Stimulated activated CD4-positive, alpha-beta T cell treated with anti-CD3 and anti-CD28 coated beads, Interleukin-1b, Interleukin-23, amount 100 ng/mL, for 4 hours (primary cell): ENCODE results near the gene CSTF1.

Source experiments
- DNase-seq, 2 donors: peaks; one replicate each; pipeline ENCODE4 v3.0.0-alpha.2; 2020; ENCODE audit warnings: low read depth in 2 of 2

CSTF1 gene

DNA sequence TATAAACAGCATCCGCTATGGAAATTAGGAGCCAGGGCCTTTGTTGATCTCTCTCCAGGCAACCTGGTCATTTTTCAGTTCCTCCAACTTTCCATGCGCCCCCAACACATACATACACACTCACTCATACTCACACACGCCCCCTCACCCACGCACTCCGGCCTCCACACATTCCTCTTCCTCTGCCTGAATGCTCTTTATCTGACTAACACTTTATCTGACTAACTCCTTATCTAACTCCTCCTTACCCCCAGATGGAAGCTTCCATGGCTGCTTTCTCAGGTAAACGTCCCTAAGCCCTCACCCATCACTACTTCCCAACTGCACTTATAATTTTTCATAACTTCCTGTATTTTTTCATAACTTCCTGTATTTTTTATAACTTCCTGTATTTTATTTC lies 37.1 kb downstream of the CSTF1 start:
- peak; percentile 39 to 51 for DNase-seq

DNA sequence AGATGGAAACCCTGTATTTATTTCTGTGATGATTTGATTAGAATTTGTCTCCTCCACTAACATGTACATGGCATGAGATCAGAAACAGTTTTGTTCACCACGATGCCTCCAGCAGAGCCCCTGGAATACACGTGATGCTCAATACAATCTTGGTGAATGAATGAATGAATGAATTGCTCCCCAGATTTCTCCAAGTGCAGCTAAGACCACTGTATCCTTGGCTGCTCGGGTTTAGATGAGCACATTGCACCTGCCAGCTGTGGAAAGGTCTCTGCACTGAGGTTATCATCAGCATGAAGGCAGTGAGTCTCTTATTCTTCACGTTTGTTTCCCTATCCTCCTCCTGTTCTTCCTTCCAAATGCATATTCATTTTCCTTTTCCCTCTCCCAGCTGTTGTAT lies 37.5 kb downstream of the CSTF1 start:
- no peak for DNase-seq

DNA sequence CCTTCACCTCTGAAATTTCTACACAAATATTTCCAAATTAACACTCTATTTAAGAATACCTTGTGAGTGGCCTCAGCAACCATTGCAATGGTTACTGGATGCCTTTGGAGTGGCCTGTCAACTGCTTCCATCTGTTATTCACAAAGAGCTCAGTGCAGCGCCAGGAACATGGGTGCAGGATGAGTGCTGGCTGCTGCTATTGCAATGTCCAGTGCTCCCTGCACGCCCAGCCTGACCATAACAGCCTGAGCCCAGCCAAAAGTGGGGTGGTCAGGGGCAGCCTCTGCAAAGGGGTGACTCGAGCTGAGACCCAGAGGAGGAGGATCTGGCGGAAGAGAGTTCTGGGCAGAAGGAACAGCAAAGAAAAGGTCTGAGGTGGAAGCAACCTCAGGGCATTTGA lies 38.0 kb downstream of the CSTF1 start:
- no peak for DNase-seq

DNA sequence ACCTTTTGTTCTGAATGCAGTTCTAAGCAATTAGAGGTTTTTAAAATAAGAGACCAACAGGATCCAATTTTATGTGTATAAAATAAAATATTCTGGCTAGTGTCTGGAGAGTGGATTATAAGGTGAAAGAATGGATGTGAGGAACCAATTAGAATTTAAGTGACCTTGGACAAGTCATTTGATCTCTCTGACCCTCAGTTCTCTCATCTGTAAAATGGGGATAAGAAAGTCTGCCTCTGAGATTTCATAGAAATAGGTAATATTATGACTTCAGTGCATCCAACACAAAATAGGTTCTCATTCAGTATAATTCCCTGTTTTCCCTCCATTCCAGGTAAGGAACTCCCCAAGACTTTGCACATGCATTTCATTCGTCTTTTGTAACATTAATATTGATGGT lies 38.5 kb downstream of the CSTF1 start:
- DNase-seq, result no peak

DNA sequence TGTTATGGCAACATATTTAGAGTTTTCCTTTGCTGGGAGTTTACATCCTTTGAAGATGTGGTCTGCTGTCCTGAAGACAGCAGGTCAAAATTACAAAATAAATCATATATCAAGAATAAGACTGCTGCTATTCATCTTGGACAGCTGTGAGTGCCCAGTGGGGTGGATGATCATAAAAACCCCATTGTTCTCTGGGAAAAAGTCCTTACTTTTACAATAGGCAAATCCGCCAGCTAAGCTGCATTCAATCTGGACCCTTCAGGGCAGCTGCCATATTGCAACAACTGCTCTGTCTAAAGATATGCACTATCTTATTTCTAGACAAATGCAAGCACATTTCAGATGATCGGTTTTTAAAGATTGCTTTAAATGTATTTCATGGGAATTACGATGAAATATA lies 39.0 kb downstream of the CSTF1 start:
- DNase-seq, result no peak

DNA sequence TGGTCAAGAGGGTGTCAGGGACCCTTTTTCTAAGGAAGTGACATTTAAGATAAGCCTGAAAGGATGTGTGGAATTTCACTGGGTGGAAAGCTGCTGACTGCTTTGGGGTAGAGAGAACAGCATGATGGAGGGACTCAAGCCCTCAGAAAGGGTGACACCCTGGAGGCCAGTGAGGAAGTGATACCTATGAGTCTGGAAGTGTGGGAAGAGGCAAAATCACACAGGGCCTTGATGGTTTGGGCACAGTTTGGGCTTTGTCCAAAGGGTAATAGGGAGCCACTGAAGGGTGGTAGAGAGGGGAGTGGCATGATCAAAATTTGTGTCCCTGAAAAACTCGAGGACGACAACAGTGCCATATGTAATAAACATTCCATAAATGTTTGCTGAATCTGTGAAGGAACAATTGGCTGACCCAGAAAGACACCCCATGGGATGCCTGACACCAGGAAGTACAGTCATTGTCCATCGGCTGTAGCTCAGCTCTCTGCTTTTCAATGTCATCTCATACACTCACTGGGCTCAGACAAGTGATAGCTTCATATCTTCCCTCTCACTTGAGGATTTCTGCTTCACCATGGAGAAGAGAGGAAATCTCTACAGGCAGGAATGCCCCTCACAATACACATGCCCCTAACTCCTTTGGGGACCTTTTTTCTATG lies 40.9 kb downstream of the CSTF1 start:
- no peak for DNase-seq

DNA sequence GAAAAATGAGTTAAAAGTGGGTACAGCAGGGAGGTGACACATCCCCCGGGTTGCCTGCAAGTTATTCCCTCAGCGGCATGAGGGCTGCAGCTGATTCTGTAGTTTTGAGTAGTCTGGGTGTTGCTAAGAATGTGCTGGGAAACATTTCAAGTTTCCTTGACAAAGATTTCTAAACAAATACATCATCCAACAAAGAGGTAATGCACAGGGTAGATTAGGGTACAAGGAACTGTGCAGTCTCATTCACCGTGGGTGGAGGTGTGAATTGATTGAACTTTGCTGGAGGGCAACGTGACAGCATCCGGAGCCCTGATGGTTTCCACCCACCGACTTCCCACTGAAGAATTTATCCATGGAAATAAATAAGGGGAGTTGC lies 41.4 kb downstream of the CSTF1 start:
- DNase-seq, result no peak

DNA sequence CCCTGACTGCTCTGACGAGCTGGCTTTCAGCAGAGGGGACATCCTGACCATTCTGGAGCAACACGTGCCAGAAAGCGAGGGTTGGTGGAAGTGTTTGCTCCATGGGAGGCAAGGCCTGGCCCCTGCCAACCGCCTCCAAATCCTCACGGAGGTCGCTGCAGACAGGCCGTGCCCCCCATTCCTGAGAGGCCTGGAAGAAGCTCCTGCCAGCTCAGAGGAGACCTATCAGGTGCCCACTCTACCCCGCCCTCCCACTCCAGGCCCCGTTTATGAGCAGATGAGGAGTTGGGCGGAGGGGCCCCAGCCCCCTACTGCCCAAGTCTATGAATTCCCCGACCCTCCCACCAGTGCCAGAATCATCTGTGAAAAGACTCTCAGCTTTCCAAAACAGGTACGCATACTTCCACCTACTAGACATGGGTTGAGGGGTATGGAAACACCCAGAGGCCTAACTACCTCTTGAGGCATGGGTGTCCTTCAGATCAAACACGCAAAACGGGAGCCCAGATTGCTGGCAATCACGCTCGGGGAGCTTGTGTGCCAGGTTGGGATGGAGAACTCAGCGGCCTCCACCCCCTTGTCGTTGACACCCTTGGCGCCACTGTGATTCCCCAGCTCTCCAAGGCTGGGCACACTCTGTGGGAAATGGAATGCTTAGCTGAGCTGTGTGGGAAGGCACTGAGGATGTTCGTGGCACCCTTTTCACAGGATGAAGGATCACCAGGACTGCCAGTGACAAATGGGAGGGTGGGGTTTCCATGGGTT lies 44.9 kb downstream of the CSTF1 start:
- DNase-seq, result no peak

DNA sequence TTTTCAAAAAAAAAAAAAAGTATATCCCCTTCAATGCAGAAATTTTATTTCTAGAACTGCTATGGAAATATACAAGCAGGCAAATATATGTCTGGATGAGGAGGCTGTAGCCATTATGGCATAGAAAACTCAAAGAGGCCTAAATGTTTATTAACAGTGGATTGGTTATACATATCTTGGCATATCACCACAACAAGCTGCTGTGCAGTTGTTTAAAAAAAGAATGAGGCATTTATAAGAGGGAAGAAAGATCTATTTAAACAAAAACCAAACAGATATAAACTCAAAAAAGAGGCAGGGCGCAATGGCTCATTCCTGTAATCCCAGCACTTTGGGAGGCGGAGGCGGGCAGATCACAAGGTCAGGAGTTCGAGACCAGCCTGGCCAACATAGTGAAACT lies 45.8 kb downstream of the CSTF1 start:
- DNase-seq, result no peak

DNA sequence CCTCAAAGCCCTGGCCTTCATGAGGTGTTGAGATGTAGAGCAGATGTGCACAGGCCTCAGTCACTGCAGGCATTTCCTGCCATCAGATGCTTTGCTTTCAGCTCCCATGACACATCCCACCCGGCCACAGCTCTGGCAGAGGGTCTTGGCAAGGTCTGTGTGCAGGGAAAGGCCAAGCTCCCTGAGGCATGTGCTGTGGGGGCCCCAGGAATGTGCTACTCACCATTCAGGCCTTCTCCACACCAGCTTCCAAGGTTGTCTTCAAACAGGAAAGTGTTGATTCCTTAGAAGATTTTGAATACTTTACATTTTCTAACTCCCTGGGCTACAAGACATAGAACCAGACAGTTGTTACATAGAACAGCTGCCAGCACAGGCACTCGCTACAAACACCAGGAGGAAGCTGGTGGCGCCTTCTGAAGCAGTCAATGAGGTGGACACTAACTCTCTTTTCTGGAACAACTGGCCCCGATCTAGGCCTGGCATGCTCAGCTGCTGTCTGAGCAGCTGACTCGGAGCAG lies 47.4 kb downstream of the CSTF1 start:
- no peak for DNase-seq

DNA sequence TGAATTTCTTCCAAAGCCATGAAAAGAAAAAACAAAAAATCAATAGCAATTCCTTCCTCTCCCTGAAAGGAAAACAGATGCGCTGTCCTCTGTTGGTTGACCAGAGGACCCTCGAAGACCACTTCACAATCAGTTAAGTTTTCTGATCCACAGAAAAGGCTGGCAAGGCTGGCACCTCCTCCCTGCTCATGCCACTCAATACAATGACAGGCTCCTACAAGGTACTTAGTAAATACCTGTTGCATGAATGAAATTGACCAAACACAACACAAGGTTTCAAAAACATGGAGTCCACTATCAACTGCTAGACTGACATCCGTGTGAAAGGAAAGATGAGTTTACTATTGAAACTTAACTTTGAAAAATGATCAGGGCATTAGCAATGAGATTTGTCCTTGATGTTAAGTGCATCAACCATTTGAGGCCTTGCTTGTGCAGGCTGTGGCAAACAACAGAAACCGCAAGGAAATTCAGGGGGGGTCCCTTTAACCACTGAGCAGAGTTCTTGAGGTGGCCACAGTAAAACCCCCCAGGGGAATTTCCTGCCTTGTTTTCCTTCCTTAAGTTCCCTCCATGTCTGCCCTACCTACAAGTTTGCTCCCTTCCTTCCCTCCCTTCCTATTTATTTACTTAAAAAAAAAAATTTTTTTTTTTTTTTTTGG lies 48.0 kb downstream of the CSTF1 start:
- DNase-seq, result peak in 1 of 2 donors; percentile 27

DNA sequence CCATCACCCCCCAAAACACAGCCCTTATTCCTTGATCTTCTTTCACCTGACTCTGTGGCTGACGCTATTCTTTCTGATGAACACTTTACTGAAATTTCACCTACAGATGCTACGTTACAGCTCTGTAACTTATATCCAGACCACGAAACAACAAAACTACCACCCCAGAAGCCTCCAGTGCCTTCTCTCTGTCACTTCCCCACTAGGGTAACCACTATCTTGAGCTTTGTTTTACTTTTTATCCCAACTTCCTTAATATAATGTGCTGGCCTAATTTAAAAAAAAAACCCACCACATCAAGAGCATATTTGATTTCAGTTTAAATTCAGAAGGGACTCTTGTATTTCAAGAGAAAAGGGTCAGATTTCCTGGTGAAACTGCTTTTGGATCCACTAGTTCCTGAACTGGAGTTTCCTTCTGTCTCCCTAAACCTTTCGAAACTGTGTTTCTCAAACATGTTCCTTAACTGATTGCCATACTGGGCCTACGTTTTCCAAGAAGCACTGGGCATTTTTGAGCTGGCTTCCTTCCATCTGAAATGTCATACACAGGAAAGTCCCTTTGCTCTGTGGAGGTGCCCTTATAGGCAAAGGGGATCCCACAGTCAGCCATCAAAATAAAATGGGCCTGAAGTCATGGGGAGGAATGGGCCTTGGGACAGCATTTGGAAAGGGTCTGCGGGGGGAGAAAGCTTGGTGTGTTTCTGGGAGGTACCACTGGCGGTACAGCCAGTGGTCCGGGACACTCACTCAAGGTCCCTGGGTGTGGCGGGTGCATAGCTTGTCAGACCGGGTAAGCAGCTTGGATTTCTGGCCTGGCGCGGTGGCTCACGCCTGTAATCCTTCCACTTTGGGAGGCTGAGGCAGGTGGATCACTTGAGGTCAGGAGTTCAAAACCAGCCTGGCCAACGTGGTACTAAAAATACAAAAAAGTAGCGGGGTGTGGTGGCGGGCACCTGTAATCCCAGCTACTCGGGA lies 50.2 kb downstream of the CSTF1 start:
- DNase-seq, result no peak

DNA sequence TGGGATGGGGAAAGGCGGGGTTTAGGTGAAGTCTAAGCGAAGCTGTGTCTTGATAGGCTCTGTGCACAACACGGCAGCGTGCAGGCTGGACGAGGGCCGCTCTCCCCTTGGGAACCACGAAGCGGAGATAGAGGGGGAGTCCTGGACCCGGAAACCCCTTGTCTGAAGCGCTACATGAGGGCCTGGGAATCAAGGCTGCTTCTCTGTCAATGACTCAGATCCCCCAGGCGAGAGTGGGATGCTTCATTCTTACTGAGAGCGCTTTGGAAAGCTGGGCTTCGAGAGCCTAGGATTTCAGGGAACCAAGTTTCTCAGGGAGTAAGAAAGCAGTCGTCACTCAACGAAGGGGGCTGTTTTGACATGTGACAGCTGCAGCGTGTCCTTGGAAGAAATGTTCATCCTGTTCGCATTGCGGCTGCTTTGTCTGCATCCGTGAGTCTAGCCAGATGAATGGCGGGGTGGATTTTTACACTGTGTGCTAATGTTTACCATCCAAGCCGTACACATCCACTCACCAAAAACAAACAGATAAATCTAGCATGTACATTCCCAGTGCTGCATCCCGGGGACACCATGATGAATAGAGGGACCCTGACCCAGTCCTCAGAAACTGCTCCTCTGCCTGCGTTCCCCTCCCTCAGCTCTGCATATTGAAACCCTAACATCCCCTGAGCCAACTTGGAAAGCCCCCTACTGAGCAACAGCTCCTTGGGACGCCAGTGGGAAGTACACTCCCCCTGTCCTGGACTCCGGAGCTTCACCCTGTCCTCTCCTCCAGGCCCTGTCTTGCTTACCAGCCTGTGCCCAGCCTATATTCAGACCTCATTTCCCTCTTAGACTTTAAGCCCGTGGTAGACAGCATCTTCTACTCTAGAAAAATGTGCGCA lies 51.5 kb downstream of the CSTF1 start:
- no peak for DNase-seq

DNA sequence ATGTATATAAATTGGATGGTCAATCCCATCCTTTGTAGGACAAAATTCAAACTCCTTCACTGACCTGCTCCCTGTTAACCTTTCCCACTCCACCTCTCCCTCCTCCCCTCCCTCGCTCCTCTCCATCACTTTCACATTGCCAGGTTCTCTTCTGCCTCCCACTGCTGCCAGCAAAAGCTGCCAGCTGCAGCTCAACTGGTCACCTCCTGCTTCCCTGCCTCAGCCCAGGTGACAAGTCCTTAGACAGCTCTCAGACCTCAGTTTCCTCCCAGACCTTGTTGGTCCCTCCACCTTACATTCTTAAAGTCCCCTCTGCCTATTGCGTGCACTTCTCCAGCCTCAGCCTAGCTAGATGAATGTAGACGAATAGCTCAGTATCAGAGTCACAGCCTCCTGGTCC lies 52.7 kb downstream of the CSTF1 start:
- no peak for DNase-seq

DNA sequence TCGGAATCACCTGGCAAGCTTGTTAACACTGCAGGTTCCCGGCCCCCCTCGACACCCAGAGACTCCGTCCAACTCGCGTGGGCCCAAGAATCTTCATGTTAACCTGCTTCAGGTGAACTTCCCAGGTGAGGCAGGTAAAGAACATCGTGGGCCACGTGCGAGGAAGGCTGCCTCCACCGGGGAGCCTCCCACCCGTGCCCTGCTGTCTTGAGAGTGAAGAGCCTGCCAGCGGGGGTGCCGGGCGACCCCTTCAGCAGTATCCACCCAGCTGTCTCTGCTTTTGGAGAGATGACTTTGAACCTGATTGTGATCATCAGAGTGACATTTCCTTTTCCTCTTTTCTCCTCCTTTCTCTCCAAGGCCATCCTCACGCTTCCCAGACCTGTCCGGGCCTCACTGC lies 53.1 kb downstream of the CSTF1 start:
- DNase-seq, result no peak

DNA sequence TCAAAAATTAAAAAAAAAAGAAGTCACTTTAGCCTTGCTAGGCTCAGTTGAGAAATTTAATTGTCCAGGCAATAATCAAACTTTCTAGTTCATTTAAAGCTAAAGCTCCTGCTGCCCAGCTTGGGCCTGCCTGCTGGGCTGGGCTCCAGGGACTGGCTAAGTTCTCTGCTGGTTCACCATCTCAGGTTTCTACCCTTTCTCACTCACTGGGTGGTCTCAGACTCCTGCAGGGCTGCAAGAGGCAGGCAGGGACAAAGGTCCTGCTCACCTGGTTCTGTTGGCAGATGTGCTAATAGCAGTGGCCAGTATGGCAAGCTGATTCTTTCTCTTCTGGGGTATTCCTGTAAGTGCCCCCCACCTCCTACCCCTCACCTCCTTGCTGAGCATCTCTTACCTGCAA lies 54.8 kb downstream of the CSTF1 start:
- no peak for DNase-seq

DNA sequence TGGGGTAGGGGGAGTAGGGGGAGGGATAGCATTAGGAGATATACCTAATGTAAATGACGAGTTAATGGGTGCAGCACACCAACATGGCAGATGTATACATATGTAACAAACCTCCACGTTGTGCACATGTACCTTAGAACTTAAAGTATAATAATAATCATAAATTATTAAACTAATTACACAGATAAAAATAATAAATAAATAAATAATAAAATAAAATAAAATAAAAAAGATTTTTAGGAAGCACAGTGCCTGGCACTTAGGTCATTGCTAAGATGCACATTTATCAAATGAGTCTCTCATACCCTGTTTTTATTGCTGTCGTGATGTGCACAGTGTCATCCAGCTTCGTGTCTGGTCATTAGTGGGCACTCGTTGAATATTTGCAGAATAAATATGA lies 57.0 kb downstream of the CSTF1 start:
- no peak for DNase-seq

DNA sequence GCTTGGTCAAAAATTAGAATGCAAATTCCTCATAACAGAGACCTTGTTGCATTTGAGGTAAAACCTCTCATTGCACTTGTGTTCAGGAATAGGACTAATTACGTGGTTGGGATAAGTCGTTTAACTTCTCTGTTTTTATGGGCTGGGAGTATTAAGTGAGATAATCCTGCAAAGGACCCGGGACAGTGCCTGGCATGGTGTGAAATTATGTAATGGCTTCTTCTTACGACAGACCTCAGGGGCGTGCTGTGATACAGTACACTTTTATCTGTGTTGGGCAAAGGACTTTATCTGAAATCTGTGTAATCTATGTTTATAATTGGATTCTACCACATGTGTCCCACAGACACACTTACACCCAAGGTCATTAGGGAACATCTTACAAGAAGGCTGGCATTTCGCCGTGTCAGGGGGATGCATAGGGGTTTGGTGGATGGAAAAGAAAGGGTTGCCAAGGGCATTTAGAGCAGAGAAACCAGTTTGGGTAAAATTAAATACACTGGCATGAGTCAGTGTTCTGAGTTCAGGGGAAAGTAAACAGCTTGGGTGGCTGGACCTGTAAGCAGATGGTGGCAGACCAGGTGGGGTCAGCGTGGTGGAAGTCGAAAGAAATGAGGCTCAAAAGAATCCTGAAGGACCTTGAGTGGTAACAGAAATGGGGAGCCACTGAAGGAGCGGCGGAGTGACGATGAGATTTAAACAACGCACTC lies 58.8 kb downstream of the CSTF1 start:
- DNase-seq, result no peak

DNA sequence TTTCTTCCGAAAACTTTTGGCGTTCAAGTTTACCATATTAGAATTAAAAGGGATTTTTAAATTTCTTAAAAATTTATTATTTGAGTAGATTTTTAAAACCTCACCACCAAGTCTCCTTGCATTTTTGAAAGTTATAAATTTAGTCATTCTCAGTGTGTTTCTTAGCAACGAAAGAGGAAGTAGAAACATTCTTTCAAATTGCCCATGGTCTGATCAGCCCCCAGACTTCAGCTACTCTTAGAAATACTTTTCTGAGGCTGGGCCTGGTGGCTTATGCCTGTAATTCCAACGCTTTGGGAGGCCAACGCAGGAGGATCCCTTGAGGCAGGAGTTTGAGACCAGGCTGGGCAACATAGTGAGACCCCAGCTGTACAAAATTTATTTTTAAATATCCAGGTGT lies 60.9 kb downstream of the CSTF1 start:
- no peak for DNase-seq

DNA sequence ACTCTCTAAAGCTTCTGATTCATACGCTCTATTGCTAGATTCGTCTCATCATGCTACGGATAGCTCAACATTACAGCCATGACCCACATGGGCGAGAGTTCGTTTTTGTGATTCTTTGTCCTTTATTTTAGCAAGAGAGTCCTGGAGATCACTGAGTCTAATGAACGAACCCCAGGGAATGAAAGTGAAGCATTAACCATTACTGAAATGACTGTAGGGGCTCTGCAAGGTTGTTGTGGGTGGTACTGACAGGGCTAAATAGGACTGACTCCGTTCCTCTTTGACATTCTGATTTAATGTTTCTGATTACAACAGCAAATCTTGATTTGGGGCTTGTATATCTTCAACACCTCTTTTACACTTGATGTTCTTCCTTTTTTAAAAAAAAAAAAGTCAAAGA lies 62.3 kb downstream of the CSTF1 start:
- DNase-seq, result no peak
